Left ventricle myocardium superior (tissue), 1 donor: ENCODE results near the gene SIK2. TPM values are rescaled to one million over a fixed set of nuclear protein-coding genes. Genes with fewer than 3 reads are reported as not detected.

Source experiments
- ATAC-seq: fragments of 200-7000 bp; cut with Tn5 transposase; one replicate; pipeline ENCODE4 v1.9.1; 2020; ENCODE audit warnings: mild to moderate bottlenecking, moderate library complexity
- DNase-seq: peaks from one replicate; pipeline ENCODE4 v3.0.0-alpha.2; 2020
- intact Hi-C: fragments of 100-400 bp; cut with micrococcal nuclease; formaldehyde crosslinking; loops from one replicate; pipeline ENCODE4 v1.11.0; 2022
- total RNA-seq: library from RNA; stranded (reverse); fragmentation: NEBNext Ultra II Directional; extraction: Animal tissue kit (Norgen Biotek cat#: 25700); gene quantifications from one replicate; pipeline ENCODE4 v1.2.1, GENCODE V29; 2021
- donor health status: DM: no; HTN: yes; CAD: no; lungs with severe emphysema.

Gene SIK2
- total RNA-seq, 1 donor from 2014 or later = 17.8 TPM

DNA sequence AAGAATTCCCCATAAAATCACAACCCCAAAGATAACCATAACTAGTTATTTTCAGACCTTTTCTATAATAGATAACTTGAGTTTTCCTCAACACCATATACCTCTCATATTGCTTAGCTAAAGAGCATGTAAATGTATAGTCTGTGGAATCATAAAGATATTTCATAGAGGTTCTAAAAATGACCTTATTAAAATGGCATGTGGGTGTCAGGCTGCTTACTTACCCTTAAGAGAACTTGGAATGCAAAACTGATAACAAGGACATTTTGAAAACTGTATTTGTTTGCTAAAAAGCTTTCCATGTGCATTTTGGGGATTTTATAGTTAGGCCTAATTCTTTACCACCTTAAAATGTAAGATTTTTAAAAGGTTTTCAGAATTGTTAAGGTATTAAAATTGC is 4.7 kb downstream of the SIK2 start:
- ATAC-seq (no peak), DNase-seq (no peak)
- intact Hi-C loops = no loop called here

DNA sequence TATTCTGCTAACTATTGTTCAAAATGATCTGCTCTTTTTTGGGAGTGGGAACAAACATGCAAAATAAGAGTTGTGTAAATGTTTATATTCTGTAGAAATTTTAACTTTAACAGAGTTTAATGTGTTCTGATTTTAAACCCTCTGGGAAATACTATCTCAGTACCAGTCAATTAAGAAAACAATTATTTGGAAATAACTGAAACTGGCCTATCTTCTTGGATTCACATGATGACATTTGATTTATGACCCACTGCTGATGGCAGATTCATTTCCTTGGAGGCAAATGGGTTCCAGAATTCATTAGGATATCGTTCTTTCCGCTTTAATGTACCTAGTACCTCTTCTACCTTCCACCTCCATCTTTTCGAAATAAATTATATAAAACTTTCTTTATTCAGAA is 5.5 kb downstream of the SIK2 start:
- intact Hi-C loops = no loop called here
- no peak for DNase-seq
- ATAC-seq = no peak

DNA sequence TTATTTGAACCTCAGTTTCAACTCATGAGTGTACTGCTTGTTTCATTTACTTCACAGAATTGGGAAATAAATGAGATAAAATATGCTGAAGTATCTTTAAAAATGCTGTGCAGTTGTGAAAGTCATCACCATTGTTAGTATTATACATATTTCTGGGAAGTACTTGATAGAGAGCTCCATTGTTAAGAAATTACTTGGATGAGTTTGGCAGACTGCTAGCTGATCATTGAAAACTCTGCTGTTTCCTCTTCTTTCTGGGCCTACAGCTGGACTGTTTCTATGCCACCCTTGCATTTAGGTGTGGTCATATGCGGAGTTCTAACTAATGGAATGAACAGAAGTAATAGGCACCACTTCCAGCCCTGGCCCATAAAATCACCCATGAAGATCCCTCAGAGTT is 10.0 kb downstream of the SIK2 start:
- ATAC-seq (no peak), DNase-seq (no peak)
- intact Hi-C loops = no loop called here

DNA sequence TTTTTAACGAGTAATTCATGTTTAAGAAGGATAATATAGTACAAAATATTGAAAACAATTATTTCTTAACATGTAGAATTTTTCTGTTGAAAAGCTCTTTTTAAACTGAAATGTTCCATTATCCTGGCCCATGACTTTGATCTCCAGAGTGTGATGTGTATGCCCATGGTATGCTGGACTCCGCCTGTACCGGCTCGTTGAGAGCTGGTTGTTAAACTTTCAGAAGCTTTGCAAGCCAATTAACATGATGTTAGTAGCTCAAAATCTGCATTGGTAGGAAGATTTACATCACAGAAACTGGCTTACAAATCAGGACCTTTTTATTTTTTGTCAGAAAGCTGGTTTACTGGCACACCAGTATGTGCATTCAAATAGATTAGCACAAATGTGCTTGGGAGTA is 15.0 kb downstream of the SIK2 start:
- DNase-seq (no peak), ATAC-seq (no peak)
- intact Hi-C loops = no loop called here

DNA sequence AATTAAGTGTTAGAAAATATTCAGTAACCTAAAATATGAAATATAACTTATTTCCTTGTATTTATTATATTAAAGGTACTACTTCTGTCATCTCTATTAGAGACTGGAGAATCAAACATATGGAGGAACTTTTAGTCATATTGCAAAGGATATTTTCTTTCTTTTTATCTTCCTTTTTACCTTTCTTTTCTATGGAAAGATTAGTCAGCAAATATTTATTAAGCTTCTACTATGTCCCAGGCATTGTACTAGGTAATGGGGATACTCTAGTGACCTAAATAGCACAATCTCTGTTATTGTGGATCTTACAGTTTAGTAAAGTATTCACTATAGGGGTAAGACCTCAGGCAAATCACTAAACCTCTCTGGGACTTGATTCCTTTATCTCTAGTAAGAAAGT is 18.3 kb downstream of the SIK2 start:
- DNase-seq (no peak), ATAC-seq (no peak)
- intact Hi-C loops = no loop called here

DNA sequence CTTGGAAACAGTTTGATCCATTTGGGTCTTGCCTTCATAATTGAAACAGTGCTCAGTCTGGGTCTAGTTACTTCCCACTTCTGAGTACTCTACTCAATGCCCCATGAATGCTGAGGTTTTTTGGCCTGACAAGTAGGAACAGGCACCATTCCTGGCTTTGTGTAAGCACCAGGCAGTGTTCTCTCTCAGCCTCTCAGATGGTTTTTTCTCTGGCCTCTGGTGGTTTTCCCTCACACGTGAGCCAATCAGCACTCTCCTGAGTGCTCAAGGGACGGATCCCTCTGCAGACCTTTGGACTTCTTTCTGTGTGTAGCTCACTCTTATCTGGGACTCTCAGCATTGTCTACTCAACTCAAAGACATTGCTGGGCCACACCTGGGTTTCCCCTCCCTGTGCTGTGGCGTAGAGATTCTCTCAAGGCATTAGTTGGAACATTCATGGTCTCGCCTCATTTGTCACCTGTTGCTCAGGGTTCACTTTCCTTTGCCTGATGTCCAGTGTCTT is 21.3 kb downstream of the SIK2 start:
- DNase-seq (no peak), ATAC-seq (no peak)
- intact Hi-C loops = no loop called here

DNA sequence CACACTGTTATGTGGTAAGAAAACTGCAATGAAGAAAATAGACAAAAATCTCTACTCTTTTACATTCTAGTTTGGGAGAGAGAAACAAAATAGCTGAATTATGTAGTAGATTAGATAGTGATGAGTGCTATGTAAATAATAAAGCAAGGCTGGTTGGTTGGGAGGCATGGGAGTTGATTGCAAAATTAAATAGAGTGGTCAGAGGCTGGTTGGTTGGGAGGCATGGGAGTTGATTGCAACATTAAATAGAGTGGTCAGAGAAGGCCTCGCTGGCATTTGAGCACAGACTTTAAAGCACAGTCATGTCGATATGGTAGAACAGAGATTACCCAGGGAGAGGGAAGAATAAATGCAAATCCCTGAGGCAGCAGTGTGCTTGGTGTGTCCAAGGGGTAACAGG is 22.4 kb downstream of the SIK2 start:
- intact Hi-C loops = no loop called here
- DNase-seq (no peak), ATAC-seq (no peak)

DNA sequence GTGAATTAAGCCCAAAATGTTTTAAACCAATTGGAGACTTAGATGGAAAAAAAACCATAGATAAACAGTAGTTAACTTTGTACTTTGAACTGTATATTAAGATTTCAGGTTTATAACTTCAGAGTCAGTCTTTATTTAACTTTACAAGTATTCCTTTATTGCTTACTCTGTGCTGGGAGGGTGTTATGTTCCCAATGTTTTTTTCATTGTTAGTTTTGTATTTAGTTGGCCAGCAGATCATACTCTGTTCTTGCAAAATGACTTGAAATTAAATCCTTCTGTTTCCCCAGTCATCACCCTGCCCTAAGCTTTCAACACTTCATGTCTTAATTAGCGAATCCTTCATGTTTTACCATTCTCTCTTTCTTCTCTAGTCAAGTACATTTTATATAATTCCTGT is 25.3 kb downstream of the SIK2 start:
- peak; percentile 63 for ATAC-seq
- intact Hi-C loops = no loop called here
- DNase-seq = no peak

DNA sequence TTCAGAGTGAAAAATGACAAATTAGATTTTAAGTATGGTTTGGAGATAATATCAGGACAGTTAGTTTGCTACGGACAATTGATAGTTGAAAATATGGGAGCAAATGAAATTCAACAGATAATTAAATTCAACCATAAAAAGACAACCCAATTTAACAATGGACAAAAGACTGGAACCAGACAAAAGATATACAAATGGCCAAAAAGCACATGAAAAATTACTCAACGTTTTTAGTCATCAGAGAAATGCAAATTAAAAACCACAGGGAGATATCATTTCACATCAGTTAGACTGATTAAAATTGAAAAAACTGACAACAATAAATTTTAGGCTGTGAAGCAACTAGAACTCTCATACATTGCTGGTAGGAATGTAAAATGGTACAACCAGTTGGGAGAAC is 27.2 kb downstream of the SIK2 start:
- intact Hi-C loops = no loop called here
- ATAC-seq = no peak
- no peak for DNase-seq

DNA sequence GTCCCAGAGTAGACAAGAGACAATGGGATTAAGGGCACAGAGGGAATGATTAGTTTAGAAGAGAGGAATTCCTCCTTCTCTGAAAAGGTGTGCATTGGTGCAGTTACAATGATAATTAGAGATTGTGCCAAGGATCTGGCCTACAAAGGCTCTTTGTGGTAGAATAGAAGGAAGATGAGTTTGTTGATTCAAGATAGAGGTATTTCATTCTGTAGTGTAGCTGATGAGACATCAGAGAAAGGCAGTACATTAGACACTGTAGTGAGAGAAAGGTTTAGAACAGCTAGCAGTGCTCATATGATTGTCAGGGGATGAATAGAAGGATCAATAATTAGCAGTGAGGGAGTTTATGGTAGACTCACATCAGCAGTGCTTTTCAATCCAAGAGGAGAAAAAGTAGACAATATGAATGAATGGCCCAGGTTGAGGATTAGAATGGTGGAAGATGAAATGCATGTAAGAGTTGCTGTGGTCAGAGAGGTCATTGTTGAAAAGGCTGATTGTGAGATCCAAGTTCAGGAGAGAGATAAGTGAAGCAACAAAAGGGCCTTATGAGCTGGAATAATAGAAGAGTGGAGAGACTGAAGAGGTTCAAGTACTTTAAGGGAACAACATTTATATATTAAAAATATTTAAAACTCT is 28.9 kb downstream of the SIK2 start:
- ATAC-seq (no peak), DNase-seq (no peak)
- intact Hi-C loops = no loop called here

DNA sequence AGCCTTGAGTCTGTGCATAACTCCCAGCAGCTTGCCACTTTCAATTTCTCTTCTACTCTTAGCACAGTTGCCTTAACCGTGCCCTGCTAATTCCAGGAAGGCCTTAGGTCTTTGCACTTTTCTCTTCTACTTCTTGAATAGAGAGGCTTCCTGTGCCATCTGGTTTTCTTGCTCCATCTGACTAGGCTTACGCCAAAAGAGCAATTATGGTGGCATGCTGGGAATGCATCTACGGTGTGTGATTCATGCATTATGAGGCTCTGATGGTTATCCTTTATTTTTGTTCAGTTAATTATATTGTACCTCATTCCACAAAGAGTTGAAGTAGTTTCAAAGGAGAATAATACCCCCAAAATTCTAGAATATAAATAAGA is 29.4 kb downstream of the SIK2 start:
- ATAC-seq (no peak), DNase-seq (no peak)
- intact Hi-C loops = no loop called here

DNA sequence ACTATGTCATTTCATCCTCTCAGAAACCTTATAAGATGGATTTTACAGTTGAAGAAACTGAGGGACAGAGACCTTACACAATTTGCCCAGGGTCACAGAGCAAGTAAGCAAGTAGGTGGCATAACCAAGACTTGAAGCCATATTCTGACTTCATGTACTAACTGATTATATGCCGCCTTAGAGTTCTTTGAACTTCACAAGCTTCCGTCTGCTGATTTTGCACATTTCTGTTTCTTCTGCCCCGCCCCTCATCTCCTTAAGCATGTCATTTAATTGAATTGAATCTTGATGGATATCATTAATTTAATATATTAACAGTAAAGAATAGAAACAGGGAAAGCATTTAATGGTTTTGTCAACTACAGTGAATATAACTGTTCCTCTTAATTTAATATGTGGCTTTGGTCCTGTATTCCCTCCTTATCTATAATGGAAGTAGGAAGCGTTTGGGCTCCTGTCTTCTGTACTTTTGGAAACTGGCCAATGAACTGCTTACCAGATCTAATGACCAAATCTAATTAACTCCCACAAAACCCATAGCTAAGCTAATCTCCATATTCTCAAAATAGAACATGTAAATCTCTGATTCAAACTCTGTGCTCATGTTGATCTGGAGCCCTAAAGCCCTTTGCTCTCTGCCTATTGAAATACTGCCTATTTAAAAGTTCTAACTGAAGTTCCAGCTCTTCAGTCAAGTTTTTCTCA is 30.4 kb downstream of the SIK2 start:
- intact Hi-C loops = no loop called here
- ATAC-seq (no peak), DNase-seq (no peak)

DNA sequence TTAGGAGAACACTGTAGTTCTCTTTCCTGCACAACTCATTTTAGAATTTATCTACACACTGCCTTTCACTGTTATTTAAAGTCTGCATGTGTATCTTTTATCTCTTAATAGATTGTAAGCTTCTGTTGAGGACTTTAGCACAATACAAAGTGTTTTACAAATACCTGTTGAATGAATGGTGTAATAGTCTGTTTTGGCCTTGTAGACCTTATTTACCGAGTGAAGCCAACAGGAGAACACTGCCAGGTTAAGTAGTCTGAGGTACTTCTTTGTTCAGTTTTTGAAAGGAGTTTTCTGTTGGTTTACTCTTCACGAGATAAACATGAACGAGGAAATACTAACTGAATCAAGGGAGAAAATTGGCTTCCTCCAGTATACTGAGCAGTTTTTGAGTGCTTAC is 31.0 kb downstream of the SIK2 start:
- intact Hi-C loops = no loop called here
- ATAC-seq (no peak), DNase-seq (no peak)

DNA sequence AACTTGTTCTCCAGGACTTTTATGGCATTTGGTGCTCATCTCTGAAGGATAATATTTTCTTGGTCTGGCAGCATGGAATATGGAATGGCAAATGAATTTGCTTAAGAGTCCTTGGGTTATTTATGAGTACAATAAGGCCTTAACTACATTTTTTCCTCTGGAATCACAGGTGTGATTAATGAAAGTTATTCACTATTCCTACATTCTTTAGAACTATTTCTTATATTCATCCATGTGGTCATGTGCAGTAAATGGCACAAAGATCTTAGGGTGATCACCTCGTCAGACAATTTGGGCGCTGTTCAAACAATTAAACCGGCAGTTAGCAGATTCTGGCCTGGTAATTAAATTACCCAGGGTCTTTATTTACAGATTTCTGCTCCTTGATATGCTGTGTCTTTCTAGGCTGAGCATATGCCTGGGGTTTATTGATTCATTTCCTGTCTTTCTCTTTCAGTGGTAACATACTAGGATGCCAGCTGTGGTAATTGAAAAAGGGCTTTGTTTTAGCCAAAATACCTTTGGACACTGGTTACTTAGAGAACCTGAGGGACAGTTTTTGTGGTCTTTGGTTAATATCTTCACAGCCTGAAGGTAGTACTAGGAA is 31.6 kb downstream of the SIK2 start:
- no peak for DNase-seq
- intact Hi-C loops = no loop called here
- no peak for ATAC-seq

DNA sequence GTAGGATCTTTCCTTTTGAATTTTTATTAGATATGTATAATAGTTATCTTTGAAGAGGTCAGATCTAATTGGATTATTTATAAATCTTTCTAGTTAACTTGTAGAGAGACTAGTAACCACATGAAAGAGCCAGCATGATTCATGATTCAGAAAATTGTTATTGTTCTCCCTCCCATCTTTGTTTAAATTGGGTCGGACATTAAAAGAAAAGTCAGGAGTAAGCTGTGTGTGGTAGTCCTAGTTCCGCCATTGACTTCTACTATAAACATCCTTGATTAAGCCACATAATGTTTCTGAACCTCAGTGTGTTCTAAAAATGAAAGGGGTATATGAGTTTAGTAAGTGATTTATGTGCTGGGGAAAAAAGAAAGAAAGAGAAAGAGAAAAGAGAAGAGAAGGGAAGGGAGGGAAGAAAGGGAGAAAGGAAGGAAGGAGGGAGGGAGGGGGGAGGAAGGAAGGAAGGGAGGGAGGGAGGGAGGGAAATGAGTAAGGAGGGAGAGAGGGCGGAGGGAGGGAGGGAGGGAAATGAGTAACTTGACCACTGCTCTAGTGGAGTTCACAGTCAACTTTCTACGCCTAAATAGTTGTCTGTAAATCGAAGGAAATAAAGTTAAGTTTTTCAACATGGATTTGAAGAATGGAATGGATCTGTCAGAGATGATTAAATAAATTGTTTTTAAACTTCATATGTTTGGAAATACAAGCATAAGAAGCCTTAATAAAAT is 32.9 kb downstream of the SIK2 start:
- ATAC-seq (peak; percentile 56), DNase-seq (no peak)
- intact Hi-C loops = no loop called here

DNA sequence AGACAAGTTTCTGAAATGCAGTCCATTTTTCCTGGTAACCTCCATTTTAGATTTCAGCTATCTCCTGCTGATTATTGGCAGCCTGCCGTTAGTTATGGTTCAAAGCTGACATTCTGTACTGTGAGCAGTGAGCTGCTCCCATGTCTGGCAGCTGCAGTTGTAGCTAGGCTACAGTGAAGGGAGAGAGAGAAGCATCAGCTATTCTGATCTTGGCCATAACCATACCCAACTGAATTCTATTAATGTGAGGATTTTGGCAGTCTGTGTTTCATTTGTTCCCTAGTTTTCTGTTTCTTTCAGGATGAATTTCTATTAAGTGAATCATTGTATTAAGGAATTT is 33.4 kb downstream of the SIK2 start:
- ATAC-seq = peak; percentile 97
- peak; percentile 48 for DNase-seq
- intact Hi-C loops = no loop called here

DNA sequence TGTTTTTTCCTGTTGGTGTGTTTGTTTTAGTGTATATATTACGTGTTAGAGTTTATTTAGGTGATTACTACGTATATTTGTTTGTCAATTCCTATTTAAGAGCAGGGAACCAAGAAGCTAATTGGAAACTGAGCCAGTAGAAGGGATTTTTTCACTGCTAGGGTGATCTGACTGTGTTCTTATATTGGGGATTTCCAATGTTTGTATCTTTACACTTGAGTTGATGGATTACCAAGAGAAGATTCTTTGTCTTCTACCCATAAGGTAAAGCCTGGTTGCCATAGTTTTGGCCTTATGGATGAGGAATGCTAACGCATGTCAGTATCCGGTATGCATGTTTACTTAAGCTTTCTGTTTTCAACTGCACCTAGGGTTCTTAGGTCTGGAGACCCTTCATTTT is 35.6 kb downstream of the SIK2 start:
- no peak for ATAC-seq
- no peak for DNase-seq
- intact Hi-C loops = no loop called here

DNA sequence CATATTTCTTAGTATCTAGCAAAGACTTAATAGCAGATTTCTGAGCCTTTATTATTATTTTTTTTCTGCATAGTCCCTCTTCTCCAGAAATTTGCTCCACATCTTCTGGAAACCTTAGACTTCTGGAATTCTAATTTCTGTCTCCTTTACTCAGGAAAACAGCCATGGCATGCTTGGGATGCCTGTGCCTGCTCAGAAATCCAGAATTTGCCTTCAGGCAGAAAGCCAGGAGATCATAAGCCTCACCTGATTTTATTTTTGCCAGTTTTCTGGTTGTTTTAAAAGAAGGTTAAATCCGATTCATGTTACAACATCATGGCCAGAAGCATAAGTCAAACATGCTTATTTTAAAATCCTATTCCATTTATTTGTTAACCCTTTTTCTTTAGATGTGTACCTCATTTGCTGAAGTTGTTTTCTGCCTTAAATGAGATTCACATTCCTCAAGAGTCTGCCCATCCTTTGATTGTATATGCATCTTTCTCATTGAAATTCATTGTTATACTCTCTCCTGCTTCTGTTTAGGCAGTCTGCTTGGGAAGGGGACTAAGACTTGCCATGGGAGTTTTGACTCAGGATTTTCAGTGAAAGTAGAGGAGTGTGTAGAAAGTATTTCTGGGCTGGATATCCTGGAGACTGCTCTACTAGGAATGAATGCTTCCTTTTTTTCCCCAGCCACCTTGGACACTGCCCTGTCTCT is 37.1 kb downstream of the SIK2 start:
- ATAC-seq (no peak), DNase-seq (no peak)
- intact Hi-C loops = no loop called here

DNA sequence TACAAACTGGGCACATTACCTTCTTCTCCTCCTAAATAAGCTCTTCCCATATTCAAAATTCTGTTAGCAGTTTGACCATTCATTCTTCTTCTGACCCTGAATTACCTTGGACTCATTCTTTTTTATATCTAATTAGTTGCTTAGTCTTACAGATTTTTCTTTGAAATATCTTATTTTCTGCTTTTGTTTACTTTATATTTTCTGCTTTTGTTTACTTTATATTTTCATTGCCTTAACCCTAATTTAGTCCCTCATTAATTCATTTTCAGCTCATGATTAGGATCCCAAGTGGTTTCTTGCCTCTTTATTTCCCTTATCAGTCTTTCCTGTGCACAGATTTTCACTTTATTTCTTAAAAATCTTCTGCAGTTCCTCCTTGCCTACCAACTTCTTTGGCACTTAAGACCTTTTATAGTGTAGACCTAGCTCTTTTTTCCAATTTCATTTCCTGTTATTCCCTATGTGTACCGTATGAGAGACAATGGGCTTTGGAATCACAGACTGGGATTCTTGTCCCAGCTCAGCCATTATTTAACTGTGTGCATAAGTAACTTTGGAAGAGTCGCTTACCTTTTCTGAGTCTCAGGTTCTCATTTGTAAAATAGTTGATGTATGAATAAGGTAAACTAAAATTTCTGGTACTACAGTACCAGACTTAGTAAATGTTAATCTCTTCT is 39.2 kb downstream of the SIK2 start:
- no peak for ATAC-seq
- intact Hi-C loops = no loop called here
- DNase-seq = no peak
